Osteocyte (in vitro differentiated cells): Measurements from ENCODE around the gene C1QTNF1. TPM values are rescaled to one million over a fixed set of nuclear protein-coding genes. Genes with fewer than 3 reads are reported as not detected.
A peak's percentile ranks its signal among the peaks of the same experiment; 100 is the strongest.

Experiments used
- DNase-seq: peaks from one replicate; pipeline ENCODE4 v3.0.0; 2021; ENCODE audit warnings: mixed read lengths; ENCODE audit not compliant: unreplicated experiment; ENCODE audit errors: extremely low spot score
- H3K27ac Mint-ChIP-seq: one replicate; pipeline ENCODE4 v1.8.0; 2021; ENCODE audit warnings: mild to moderate bottlenecking, mixed read lengths; ENCODE audit not compliant: unreplicated experiment
- H3K27me3 Mint-ChIP-seq: one replicate; pipeline ENCODE4 v1.8.0; 2021; ENCODE audit warnings: mixed read lengths; ENCODE audit not compliant: unreplicated experiment
- H3K36me3 Mint-ChIP-seq: one replicate; pipeline ENCODE4 v1.8.0; 2021; ENCODE audit warnings: mixed read lengths; ENCODE audit not compliant: unreplicated experiment
- H3K4me1 Mint-ChIP-seq: one replicate; pipeline ENCODE4 v1.8.0; 2021; ENCODE audit warnings: mixed read lengths; ENCODE audit not compliant: unreplicated experiment
- H3K4me3 Mint-ChIP-seq: one replicate; pipeline ENCODE4 v1.8.0; 2021; ENCODE audit warnings: mild to moderate bottlenecking, moderate library complexity, mixed read lengths; ENCODE audit not compliant: unreplicated experiment
- H3K9me3 Mint-ChIP-seq: one replicate; pipeline ENCODE4 v1.8.0; 2021; ENCODE audit warnings: mixed read lengths; ENCODE audit not compliant: unreplicated experiment
- CTCF ChIP-seq: fragments of 200-600 bp; sonication (generic); IDR thresholded peaks from 2 replicates; pipeline ENCODE4 v1.5.0; 2021; ENCODE audit warnings: antibody characterized with exemption, mild to moderate bottlenecking, moderate library complexity
- total RNA-seq: library from RNA; stranded (reverse); gene quantifications from 2 replicates; pipeline ENCODE4 v1.2.1, GENCODE V29; 2021

C1QTNF1 gene
- total RNA-seq, 1 donor from 2014 or later = 203 TPM

GRCh38 chr17:79023180-79023705 lies 726 bp upstream of the C1QTNF1 start:
- peaks cover 67% of the 10 kb centered on the region for H3K4me1 Mint-ChIP-seq
- no peaks in the 10 kb centered on the region for H3K9me3 Mint-ChIP-seq
- H3K27ac Mint-ChIP-seq = peak overlapping the region; percentile 31
- no peak for DNase-seq
- no peak for TF ChIP-seq CTCF
- H3K36me3 Mint-ChIP-seq = peaks cover 9% of the 10 kb centered on the region
- H3K27me3 Mint-ChIP-seq = peaks cover 2% of the 10 kb centered on the region
- H3K4me3 Mint-ChIP-seq = peak overlapping the region; percentile 92

GRCh38 chr17:79024901-79025737 lies 1.1 kb downstream of the C1QTNF1 start:
- Mint-ChIP-seq H3K27ac (peak overlapping the region; percentile 69), H3K27me3 (peaks cover 2% of the 10 kb centered on the region), H3K36me3 (peaks cover 9% of the 10 kb centered on the region), H3K9me3 (no peaks in the 10 kb centered on the region), H3K4me1 (peaks cover 79% of the 10 kb centered on the region), H3K4me3 (peak overlapping the region; percentile 92)
- TF ChIP-seq CTCF = no peak
- no peak for DNase-seq

DNA sequence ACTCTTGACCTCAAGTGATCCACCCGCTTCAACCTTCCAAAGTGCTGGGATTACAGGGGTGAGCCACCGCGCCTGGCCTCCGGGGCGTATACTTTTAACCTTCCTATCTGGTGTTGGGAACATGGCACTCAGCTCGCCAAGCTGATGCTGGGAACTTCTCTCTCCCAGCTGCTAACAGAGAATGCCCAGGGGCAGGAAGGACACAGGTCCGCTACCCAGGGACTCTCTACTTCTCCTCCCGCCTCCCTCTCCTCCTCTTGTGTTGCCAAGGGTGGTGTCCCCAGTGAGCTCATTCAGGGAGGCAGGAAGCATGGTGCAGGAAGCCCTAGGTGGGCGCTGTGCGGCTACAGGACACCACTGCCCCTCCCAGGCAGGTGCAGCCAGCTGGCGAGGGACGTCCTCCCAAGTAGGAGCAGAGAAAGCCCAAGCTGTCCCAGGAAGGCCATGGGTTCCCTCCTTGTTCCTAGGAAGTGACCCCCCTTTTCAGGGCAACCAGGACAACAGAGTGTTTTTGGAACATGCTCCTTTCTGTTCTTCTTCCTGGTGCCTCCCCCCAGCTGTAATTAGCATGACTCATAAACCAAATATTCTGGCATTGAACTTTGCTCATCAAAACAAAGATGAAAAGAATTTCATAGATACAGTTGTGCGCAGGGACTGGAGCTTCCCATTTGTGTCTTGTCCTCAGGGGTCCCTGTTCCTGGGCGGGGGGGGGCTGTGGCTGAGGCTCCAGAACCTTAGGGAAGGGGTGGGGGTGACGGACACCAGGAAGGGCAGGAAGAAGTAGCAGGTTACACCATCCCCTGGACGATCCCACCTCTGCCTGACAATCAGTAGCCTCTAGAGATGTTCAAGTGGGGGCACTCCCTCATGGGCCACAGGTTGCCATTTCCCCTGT lies 2.7 kb downstream of the C1QTNF1 start:
- no peak for DNase-seq
- peaks cover 10% of the 10 kb centered on the region for H3K36me3 Mint-ChIP-seq
- H3K27ac Mint-ChIP-seq = peak overlapping the region; percentile 86
- no peak for TF ChIP-seq CTCF
- no peaks in the 10 kb centered on the region for H3K9me3 Mint-ChIP-seq
- H3K27me3 Mint-ChIP-seq = peaks cover 3% of the 10 kb centered on the region
- H3K4me1 Mint-ChIP-seq = peaks cover 82% of the 10 kb centered on the region
- peak overlapping the region; percentile 69 for H3K4me3 Mint-ChIP-seq

DNA sequence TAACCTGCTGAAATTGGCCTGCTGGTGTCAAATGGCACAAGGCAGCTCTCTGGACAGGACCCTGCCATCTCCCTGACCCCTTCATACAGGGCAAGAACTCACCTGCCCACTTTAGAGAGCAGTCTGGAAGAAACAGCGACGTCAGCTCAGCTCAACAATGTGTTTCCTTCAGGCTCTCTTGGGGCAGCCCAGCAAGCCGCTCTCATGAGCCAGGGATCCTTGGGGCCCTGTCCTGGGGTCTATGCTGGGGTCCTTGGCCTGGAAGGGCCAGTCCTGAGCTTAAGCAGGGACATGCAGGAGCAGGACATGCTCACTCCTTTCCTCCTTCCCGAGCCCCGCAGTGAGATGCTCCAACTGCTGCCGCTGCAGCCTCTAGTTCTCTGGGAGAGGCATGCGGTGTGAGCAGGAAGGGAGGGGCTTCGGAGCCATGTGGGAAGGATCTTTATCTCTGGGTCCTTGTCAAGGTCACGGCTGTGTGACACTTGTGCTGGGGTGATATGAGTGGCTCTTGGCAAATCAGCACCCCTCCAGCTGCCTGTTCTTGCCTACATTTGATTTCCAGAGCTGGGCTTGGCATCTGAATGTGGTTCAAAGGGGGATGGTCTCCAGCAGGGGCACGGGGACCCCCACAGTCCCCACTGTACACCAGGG lies 3.4 kb downstream of the C1QTNF1 start:
- H3K27ac Mint-ChIP-seq = peak overlapping the region; percentile 86
- TF ChIP-seq CTCF = no peak
- DNase-seq = no peak
- H3K9me3 Mint-ChIP-seq = no peaks in the 10 kb centered on the region
- peaks cover 88% of the 10 kb centered on the region for H3K4me1 Mint-ChIP-seq
- H3K36me3 Mint-ChIP-seq = peaks cover 17% of the 10 kb centered on the region
- peak overlapping the region; percentile 69 for H3K4me3 Mint-ChIP-seq
- H3K27me3 Mint-ChIP-seq = peaks cover 3% of the 10 kb centered on the region
